Activated T-helper 9 cell treated with anti-CD3 and anti-CD28 coated beads, Interleukin-2, amount 50 U/mL, for 16 hours (primary cell): ENCODE results near the gene CD36.
"Not testable (repeated sequence)": the region's sequence is repeated elsewhere in the genome, so short reads cannot be mapped to it uniquely, and the experiment has no call there.

Source experiments
- DNase-seq: peaks from one replicate; pipeline ENCODE4 v3.0.0-alpha.2; 2020; ENCODE audit warnings: low read depth

Gene CD36

DNA sequence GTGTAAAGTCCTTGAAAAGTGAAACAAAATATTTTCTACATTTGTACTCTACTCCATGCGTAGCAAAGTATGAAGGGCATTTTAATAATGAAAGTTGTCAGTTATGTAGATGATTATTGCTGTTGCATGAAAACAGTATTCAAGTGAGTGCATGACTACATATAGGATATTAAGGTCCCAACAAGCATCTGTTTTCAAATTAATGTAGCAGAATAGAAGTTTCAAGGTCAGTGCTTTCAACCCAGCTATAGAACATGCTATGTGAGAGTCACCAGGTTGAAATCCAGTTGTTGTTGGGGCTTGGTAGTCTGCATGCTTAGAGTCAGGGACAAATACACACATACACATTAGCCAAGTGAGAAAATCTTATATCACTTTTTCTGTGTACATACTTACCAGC lies 14.8 kb downstream of the CD36 start:
- DNase-seq, result no peak

DNA sequence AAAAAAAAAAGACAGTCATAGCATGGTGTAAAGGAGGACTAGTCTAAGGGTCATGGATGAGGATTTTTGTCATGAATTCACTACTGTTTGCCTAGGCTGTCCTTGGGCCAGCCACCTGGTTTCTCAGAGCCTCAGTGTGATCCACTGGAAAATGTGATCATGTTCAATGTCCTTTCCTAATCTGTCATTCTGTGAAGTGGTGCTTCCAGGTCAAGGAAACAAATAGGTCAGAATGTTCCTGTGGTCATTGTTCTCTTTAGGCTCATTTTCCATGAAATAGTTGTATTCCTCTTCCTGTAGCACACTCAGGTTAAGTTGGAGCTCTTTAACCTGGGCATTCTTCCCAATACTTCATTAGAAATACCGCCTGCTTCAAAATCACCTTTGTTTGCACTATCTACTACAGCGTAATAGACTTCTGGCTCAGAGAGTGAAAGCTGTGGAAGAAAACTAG lies 16.5 kb downstream of the CD36 start:
- DNase-seq, result no peak

DNA sequence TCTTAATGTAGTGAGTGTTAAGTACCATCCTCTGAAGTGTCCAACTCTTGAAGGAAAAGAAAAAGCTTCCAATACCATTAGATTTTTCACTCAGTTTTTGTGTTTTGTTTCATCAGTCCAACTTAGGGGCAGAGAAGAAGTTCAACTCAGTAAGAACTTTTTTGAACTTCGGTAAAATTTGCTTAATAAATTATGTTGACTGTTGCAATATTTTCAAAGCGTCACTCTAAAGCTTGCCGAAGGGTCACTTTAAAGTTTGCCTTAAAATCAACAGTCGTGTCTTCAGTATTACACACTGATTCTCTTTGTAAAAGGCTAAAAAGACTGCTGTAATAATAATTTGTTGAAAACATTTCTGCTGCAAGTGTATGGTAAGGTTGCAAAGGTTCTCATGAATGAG lies 17.6 kb downstream of the CD36 start:
- DNase-seq, result no peak

DNA sequence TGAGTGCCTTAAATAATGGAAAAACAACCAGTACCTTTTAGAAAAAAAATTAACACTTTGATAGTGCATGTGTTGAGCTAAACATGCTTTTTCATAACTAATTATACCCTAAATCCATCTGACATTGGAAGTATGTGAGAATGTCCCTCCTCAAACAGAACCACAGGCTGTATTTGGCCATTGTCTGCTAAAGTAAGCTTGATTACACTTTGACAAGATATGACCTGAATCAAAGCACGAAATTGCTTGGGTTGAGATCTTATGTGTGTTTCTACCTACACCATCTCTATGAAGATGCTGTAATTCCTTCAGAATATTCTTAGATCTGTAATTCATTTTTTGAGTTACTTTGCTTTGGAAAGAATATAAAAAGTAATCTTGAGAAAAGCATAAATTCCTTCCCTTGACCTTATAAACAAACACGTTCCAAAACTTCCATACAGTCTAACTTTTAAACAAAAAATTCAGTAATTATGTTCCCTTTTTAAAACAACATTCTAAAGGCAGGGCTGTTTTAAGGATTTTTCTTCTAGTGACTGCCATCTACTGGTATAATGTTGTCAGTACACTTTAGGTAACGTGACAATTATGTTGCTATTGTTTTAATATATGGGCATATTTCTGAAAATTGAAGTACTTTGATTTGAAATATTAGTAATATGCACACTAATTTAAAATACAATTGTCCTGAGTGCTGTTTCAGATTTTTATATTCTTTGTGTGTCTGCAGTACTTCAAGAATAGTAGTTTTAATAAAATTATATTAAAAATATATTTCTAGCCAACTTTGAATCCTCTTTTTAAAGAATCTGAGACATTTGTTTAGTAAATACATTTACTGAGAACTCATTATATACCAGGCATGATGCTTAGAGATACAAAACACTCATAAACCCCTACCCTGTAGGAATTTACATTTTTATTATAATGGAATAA lies 20.9 kb downstream of the CD36 start:
- DNase-seq, result no peak

DNA sequence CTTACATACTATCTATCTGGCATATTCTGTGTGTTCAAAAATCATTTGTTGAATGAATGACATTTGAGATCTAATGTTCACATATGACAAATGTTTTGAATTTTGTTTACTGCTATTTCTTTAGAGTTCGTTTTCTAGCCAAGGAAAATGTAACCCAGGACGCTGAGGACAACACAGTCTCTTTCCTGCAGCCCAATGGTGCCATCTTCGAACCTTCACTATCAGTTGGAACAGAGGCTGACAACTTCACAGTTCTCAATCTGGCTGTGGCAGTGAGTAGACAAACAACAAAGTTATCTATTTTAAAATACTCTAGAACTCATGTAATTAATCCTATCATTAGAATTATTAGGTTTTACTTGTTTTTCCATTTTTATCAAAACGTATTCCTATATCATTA lies 22.5 kb downstream of the CD36 start:
- no peak for DNase-seq

DNA sequence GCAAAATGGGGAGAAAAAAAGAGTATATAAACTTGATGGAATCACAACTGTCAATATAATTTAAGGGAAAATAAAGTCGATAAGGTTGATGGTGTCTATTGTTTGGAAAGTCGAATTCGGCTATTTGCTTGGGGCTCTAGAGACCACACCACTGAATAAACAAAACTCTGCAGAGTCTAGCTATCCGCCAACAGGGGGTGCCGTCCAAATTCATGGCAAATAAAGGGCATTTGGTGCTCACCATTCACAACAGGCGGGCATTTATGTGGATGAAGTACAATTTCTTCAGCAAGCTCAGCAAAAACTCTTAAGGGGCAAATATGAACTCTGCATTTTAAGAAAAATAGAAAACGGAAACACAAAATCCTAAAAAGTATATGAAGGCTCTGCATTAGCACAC lies 23.3 kb downstream of the CD36 start:
- DNase-seq, result no peak

DNA sequence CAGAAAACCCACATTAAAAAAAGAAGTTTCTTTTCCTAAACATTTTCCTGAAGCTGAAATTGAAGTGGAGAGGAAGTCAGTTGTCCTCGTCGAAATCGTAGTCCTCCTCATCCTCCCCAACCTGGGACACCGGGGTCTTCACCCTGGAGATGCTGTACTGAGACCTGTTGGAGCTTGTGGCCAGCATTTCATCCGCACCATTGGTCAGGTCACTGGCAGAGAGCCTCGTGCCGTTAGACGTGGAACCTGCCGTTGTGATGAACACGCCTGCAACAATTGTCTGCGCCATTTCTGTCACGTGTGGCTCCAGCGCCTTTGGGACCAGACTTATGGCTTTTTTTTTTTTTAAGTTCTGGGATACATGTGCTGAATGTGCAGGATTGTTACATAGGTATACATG lies 23.8 kb downstream of the CD36 start:
- no peak for DNase-seq

DNA sequence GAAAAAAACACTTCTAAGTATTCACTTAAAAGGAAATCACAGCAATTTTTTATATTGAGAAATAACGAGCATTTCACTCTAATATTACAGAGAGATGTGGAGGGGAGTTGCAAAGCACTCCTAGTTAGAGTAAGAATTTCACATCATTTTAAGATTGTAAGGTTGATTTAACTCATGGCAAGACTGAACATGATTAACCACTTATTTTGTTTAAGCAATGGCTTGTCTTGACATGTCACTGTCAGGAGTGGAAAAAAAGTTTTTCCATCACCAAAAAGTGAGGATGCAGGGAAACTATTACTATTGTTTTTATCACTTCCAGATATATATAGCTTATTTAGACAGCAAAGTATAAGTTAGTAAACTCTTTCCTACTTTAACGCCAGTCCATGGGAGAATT lies 27.1 kb downstream of the CD36 start:
- no peak for DNase-seq

DNA sequence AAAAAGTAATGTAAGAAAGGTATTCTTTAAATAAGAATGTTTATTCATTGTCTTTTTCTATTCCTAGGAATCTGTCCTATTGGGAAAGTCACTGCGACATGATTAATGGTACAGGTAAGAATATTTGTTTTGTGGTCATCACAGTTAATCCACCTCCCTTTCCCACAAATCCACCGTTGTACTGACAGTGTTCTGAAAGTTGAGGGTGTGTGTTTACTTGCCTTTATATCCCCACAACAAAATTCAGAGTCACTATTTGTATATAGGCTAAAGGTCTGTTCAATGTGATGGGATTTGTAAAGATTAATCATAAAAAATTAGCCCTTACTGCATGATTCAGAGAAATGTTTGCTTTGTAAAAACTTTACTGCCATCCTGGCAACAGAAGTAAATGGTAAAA lies 27.9 kb downstream of the CD36 start:
- no peak for DNase-seq

DNA sequence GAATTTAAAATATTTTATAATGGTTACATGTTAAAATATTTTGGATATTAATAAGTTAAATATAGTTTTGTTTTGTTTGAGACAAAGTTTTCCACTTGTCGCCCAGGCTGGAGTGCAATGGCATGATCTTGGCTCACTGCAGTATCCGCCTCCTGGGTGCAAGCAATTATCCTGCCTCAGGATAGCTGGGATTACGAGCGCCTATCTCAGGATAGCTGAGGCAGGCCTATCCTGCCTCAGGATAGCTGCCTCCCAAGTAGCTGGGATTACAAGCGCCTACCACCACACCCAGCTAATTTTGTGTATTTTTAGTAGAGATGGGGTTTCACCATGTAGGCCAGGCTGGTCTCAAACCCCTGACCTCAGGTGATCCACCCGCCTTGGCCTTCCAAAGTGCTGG lies 30.9 kb downstream of the CD36 start:
- not testable (repeated sequence) for DNase-seq

DNA sequence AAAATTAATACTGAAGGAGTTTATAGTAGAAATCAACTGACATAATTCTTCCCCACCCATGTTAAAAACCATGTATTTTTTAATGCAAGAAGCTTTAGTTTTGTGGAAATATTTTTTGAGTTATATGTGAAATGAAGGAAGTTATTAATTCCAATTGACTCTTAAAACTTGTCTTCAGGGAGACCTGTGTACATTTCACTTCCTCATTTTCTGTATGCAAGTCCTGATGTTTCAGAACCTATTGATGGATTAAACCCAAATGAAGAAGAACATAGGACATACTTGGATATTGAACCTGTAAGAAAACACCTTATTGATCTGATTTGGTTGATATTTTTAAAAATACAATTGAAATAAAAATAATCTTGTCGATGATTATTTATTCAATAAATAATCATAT lies 33.3 kb downstream of the CD36 start:
- no peak for DNase-seq

DNA sequence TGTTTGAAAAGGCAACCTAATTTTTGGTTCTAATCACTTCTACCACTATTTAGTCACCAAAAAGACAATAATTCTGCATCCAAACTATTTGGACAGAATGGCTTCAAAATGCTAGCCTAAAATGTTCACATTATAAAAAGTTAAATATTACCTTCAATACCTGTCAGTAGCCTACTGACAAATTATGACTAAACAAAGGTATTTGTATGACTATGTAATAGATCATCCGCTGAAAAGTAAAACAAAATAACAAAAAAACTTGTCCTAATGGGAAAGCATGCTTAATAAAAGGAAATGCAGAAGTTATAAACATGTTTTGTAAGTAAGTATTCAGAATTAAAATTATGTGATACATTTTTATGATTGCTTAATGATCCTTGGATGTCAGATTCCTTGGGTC lies 36.6 kb downstream of the CD36 start:
- no peak for DNase-seq

DNA sequence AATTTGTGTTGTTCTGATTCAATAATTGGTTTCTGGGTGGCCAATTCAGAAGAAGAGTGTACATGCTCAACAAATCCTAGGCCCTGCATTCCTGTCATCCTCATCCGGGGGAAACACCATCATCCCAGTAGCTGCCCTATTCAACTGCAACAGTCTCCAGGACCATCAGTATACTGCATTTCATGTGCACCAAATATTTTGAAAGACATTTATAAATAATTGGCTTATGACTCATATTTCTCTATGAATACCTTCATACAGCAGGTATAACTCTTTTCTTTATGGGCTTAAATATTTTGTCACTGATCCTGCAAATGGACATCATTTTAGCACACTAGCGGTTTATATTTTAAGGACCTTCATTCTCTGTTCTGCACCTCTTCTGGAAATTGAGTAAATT lies 38.0 kb downstream of the CD36 start:
- DNase-seq, result no peak

DNA sequence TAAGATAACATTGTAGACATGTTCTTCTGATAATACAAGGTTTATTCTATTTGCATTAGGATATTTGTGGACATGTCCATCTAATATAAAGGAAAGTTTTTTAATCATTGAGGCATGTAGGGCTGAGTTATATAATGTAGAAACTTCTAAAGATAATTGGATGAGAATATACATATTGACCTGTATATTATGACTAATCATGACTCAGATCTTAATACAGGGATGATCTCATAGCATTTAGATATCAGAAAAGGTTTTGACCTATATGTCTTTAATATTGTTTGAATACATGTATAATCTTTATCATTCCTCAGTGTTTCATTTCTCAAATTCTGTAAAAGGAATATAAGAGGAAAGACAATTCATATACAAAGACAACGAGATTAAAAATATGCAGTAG lies 39.2 kb downstream of the CD36 start:
- DNase-seq, result no peak

DNA sequence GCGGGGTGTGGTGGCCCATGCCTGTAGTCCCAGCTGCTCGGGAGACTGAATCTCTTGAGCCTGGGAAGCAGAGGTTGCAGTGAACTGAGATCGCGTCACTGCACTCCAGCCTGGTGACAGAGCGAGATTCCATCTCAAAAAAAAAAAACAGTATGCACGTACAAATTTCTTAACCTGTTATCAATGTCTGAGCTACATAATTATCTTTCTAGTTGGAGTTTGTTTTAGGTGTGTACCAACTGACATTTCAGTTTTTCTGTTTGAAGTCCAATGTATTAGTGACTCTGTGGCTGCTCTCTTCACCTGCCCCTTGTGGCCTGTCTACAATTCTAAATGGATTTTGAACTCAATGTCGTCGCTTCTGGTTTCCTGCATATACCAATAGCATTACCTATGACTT lies 40.3 kb downstream of the CD36 start:
- no peak for DNase-seq

DNA sequence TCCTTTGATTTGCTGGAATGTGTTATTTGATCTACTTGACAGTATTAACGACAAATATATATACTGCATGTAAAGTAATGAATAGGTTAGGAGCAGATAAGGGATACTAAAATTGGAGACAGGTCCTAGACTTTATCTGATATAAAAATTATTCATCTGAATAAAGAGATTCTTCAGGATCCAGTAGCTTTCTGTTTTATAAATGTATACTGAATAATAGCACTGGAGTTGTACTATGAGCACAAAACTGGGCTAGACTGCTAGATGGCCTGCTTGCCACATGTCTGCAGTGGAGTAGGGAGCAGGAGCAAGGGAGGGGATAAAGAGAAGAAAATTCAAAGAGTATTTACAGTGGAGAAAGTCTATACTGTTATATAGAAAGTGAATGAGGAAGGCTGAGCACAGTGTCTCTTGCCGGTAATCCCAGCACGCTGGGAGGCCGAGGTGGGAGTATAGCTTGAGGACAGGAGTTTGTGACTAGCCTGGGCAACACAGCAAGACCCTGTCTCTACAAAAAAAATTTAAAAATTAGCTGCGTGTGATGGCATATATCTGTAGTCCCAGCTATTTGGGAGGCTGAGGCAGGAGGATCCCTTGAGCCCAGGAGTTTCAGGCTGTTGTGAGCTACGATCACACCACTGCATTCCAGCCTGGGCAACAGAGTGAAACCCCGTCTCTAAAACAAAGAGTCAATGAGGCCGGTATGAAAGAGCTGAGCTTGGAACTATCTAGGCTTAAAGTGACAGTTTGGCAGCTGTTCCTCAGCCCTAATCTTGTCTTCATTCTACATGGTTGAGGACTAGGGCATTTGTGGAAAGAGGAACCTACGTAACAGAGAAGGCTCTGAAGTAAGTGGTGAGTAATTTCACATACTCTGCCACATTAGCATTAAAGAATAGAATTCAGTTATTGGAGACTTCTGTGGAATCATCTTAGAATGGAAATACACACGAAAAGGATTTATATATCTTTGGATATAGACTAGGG lies 41.8 kb downstream of the CD36 start:
- DNase-seq, result no peak

DNA sequence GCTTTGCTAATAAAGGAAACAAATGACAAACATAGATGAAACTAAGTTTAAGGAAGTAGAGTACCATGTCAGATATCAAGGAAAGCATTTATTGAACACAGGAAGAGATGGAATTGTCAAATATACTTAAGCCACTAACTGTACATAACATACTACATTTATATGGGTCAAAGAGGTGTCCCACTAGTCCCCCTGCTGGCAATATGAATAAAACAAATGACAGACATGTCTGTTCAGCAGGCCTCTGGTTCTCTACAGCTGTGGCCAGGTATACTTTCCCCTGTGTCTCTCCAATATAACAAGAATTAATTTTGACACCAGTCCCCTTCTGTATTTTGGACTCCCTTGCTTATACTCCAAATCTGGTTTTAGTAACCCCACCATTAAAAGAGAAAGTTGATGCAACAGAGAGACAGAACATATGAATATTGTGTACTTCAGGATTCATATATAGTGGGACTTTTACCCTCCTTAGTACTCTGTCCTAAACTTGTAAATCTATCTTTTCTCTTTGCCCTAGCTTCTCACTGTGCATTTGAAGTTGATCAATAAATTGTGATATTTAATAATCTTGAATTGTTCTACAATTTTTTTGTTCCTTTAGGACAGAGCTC lies 42.9 kb downstream of the CD36 start:
- DNase-seq, result no peak

DNA sequence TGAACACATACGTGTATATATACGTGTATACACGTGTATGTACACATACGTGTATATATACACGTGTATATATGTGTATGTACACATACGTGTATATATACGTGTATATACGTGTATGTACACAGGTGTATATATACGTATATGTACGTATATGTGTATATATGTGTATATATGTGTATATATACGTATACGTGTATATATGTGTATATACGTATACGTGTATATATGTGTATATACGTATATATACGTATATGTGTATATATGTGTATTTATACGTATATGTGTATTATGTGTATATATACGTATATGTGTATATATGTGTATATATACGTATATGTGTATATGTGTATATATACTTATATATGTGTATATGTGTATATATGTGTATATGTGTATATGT lies 44.3 kb downstream of the CD36 start:
- no peak for DNase-seq

DNA sequence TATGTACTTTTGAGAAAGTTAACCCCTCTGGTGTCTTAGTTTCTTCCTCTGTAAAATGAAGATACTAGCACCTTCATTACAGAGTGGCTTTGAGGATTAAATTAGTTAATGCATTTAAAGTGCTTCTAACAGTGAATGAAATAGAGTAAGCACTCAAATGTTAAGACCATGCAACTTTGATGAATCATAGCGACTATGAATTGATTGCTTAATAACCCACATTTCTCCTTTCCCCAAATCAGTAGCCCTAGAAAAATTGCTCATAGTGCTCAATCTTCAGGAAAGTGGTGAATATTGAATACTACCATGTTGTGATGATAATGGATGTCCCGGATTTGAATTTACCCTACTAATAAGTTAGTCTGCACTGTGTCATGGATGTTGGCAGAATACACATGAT lies 48.1 kb downstream of the CD36 start:
- no peak for DNase-seq

DNA sequence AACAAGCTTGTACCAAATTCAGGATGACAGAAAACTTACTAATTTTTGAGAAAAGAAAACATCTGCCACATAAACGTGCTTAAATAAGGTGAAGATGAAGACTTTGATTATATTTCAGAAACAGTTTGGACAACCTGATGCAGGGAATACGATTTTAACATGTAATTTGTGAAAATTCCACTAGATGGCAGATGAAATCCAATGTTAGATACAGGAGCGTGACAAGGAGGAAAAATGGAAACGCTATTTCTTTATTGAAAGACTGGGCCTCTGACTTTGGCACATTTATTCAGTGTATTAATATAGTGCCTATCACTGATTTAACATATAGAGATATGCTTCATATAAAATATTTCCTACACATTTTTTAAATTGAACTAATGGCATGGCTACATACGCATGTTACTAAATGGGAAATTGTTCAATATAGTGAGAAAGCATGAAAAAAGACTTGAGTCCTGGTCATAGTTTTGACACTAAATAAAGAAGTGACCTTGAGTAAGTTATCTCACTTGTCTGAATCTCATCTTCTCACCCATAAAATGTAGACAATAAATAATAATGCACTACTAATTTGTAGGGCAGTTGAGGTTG lies 60.7 kb downstream of the CD36 start:
- DNase-seq, result no peak

DNA sequence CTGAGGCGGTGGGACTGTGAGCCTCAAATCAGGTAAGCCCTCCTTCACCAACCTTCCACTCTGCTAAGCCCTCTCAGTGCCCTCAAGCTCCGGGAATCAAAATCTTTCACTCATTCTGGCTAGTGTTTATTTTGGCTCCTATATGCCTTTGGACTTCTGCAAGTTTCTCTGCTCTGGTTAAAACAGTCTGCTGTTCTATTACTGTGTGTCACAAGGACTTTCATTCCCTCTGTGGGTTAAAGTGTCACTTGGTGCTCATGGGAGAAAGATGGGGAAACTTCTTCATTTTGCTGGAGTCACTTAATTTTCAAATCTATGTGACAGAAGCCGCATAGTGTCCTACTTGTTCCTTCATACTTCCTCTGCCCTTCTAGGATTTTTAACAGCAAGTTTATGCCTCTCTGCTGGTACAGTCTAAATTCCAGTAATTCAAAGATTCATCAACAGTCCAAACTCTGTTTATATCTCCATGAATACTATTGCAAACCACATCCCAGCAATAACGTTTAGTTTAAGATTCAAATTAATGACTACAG lies 61.3 kb downstream of the CD36 start:
- no peak for DNase-seq

DNA sequence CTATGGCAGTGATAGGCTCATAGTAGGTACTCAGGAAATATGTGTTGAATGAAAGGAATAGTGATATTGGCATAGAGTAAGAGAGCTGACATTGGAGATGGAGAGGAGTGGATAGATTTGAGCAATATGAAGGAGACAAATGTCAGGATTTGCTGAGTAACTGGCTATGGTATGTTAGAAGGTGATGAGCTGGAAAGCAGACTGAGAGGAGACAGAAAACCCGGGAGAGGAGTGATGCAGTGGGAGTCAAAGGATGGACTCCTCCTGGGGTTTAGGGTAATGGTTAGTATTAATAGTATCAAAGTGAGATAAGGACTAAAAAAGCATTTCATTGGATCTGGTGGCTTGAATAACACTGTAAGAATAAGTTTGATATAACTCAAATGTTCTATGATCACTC lies 64.8 kb downstream of the CD36 start:
- DNase-seq, result no peak
